Keratinocyte (primary cell): ENCODE data around the gene CRAMP1. TPM values are rescaled to one million over a fixed set of nuclear protein-coding genes. Genes with fewer than 3 reads are reported as not detected.

Source experiments
- DNase-seq: peaks from one replicate; pipeline ENCODE4 v3.0.0-alpha.2; 2011; ENCODE audit warnings: low read depth, missing footprints, low spot score
- FAIRE-seq: peaks from 2 replicates; lab custom pipeline; 2011; peaks lifted over from hg19 to GRCh38; lab: Jason Lieb, UNC
- H2AFZ ChIP-seq: 2 replicates; pipeline ENCODE4 v1.6.0; 2012; ENCODE audit warnings: low read length, control low read depth, inconsistent platforms; ENCODE audit not compliant: control insufficient read depth
- H3K27ac ChIP-seq: 2 replicates; pipeline ENCODE4 v1.5.1; 2011; ENCODE audit warnings: low read length; ENCODE audit not compliant: control insufficient read depth, insufficient read depth
- H3K27me3 ChIP-seq: 3 replicates; pipeline ENCODE4 v1.6.0; 2011; ENCODE audit warnings: low read length; ENCODE audit not compliant: control insufficient read depth, insufficient read depth; ENCODE audit errors: extremely low read depth
- H3K36me3 ChIP-seq, 2 experiments: 2 replicates in 1 of 2; 3 replicates in 1 of 2; pipeline ENCODE4 v1.5.1; 2011; ENCODE audit warnings: low read length in 2 of 2, mild to moderate bottlenecking in 1 of 2; ENCODE audit not compliant: control insufficient read depth in 2 of 2, insufficient read depth in 2 of 2; ENCODE audit errors: extremely low read depth in 1 of 2
- H3K4me1 ChIP-seq: 3 replicates; pipeline ENCODE4 v1.5.1; 2011; ENCODE audit warnings: low read length; ENCODE audit not compliant: control insufficient read depth, insufficient read depth; ENCODE audit errors: extremely low read depth
- H3K4me2 ChIP-seq: 3 replicates; pipeline ENCODE4 v1.6.0; 2011; ENCODE audit warnings: low read depth, low read length; ENCODE audit not compliant: control insufficient read depth, insufficient read depth; ENCODE audit errors: extremely low read depth
- H3K4me3 ChIP-seq, 3 experiments: fragments of 200-600 bp in 1 of 3; sonication (generic) in 1 of 3; 2 replicates in 2 of 3; 3 replicates in 1 of 3; pipeline ENCODE4 v1.5.1; 2011 to 2016; ENCODE audit warnings: low read length in 3 of 3, mild to moderate bottlenecking in 3 of 3, control low read depth in 2 of 3, inconsistent platforms in 1 of 3, low read depth in 1 of 3, mixed read lengths in 1 of 3, mixed run types in 1 of 3, moderate library complexity in 1 of 3; ENCODE audit not compliant: control insufficient read depth in 2 of 3, insufficient read depth in 2 of 3; ENCODE audit errors: extremely low read depth in 1 of 3
- H3K79me2 ChIP-seq: 2 replicates; pipeline ENCODE4 v1.6.0; 2012; ENCODE audit warnings: low read length; ENCODE audit not compliant: control insufficient read depth, insufficient read depth
- H3K9ac ChIP-seq: 3 replicates; pipeline ENCODE4 v1.6.0; 2011; ENCODE audit warnings: low read length; ENCODE audit not compliant: control insufficient read depth, insufficient read depth; ENCODE audit errors: extremely low read depth
- H3K9me1 ChIP-seq: 3 replicates; pipeline ENCODE4 v1.6.0; 2011; ENCODE audit warnings: low read length; ENCODE audit not compliant: control insufficient read depth, insufficient read depth; ENCODE audit errors: extremely low read depth
- H3K9me3 ChIP-seq: 2 replicates; pipeline ENCODE4 v1.5.1; 2012; ENCODE audit warnings: low read depth, low read length; ENCODE audit not compliant: control insufficient read depth
- H4K20me1 ChIP-seq: 3 replicates; pipeline ENCODE4 v1.6.0; 2011; ENCODE audit warnings: low read length; ENCODE audit not compliant: control insufficient read depth, insufficient read depth; ENCODE audit errors: extremely low read depth
- CTCF ChIP-seq, 3 experiments: IDR thresholded peaks in 1 of 3; conservative IDR thresholded peaks in 1 of 3; optimal IDR thresholded peaks in 1 of 3; 2 replicates in 2 of 3; 3 replicates in 1 of 3; pipeline versions ENCODE3 to v1.5.1; 2011; ENCODE audit warnings: low read length in 3 of 3, mild to moderate bottlenecking in 3 of 3, moderate library complexity in 2 of 3, control low read depth in 1 of 3, inconsistent platforms in 1 of 3; ENCODE audit not compliant: insufficient read depth in 2 of 3; ENCODE audit errors: extremely low read depth in 1 of 3
- EZH2 ChIP-seq: IDR thresholded peaks from one replicate; pipeline ENCODE4 v1.6.1; 2012; ENCODE audit warnings: inconsistent platforms, mild to moderate bottlenecking, low read length, moderate library complexity
- dilution Hi-C: fragments of 300-500 bp; cut with MboI; formaldehyde crosslinking; loops from one replicate; pipeline ENCODE4 v1.7.0; 2020; ENCODE audit warnings: low sequenced_read_pairs; ENCODE audit not compliant: extremely low pct_ligation_motif_present
- polyA plus RNA-seq, 5 experiments: library from polyadenylated mRNA; depleted of rRNA in 3 of 5; stranded (reverse) in 3 of 5; stranded (forward) in 1 of 5; unstranded in 1 of 5; fragments of >200 nt; gene quantifications; 1 replicate in 1 of 5; 2 replicates in 3 of 5; 3 replicates in 1 of 5; pipeline versions ENCODE4 v1.2.1 to v1.2.3, GENCODE V29; 2011 to 2012; ENCODE audit warnings: missing spikeins in 2 of 5, low read depth in 1 of 5, low replicate concordance in 1 of 5

The CRAMP1 gene
- polyA plus RNA-seq, 1 donor (not counting 4 experiments of a cell fraction or from before 2014, with no cell fraction given), result 6.5 TPM

- Histone ChIP-seq H3K4me3 (no peak overlapping the region), H3K27me3 (no peaks in the 10 kb centered on the region), H3K4me2 (no peak overlapping the region), H3K27ac (no peak overlapping the region), H3K79me2 (peaks cover 84% of the 10 kb centered on the region), H4K20me1 (no peaks in the 10 kb centered on the region), H3K36me3 (peaks cover 30 to 32% of the 10 kb centered on the region in 2 experiments), H3K4me1 (peaks cover 9% of the 10 kb centered on the region), H3K9ac (no peak overlapping the region), H3K9me3 (no peaks in the 10 kb centered on the region), H2AFZ (no peak overlapping the region), H3K9me1 (no peaks in the 10 kb centered on the region)
- no peak for TF ChIP-seq CTCF (optimal IDR thresholded peaks at IDR 0.05 in 1 of 3, IDR thresholded peaks at IDR 0.05 in 1 of 3, conservative IDR thresholded peaks at IDR 0.05 in 1 of 3; ENCODE audit: extremely low read depth in 1 of 3, insufficient read depth in 2 of 3, low read length in 3 of 3)
- TF ChIP-seq EZH2, result no peak
- FAIRE-seq (no peak), DNase-seq (no peak)
- dilution Hi-C loops, result no loop called here
These were observed 7.8 kb downstream of the CRAMP1 start for GRCh38 chr16:1619976-1620375.

- TF ChIP-seq EZH2, result no peak
- TF ChIP-seq CTCF (optimal IDR thresholded peaks at IDR 0.05 in 1 of 3, IDR thresholded peaks at IDR 0.05 in 1 of 3, conservative IDR thresholded peaks at IDR 0.05 in 1 of 3; ENCODE audit: extremely low read depth in 1 of 3, insufficient read depth in 2 of 3, low read length in 3 of 3), result no peak
- DNase-seq (no peak), FAIRE-seq (no peak)
- Histone ChIP-seq H3K9me1 (no peaks in the 10 kb centered on the region), H3K27me3 (no peaks in the 10 kb centered on the region), H3K79me2 (peaks cover 83% of the 10 kb centered on the region), H3K9me3 (no peaks in the 10 kb centered on the region), H3K36me3 (peaks cover 30 to 32% of the 10 kb centered on the region in 2 experiments), H4K20me1 (no peaks in the 10 kb centered on the region), H3K9ac (no peak overlapping the region), H3K4me2 (no peak overlapping the region), H3K4me1 (peaks cover 5% of the 10 kb centered on the region), H3K27ac (no peak overlapping the region), H2AFZ (no peak overlapping the region), H3K4me3 (no peak overlapping the region)
- dilution Hi-C loops, result no loop called here
These were observed 8.2 kb downstream of the CRAMP1 start for GRCh38 chr16:1620391-1620790.
